VCaP (cell line): ENCODE results near the gene SLC2A9.

Experiments
- H3K27ac ChIP-seq: fragments of 450-650 bp; 2 replicates; pipeline ENCODE4 v1.5.1; 2017
- TF ChIP-seq, protein P1 (sequence below): fragments of 450-650 bp; conservative IDR thresholded peaks from 2 replicates; pipeline ENCODE4 v1.5.1; 2017; ENCODE audit warnings: mild to moderate bottlenecking, moderate library complexity

The SLC2A9 gene

DNA sequence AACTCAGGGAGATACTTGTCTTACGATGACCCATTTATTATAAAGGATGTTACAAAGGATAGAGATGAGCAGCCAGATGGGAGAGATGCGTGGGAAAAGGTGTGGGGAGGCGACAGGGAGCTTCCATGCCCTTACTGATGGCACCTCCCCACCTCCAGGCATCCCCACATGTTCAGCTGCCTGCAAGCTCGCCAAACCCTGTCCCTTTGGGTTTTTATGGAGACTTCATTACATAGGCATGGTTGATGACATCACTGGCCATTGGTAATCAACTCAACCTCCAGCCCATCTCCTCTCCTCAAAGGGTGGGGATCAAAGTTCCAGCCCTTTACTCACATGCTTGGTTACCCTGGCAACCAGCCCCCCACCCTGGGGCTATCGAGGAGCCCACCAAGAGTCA is 29.4 kb upstream of the SLC2A9 start:
- H3K27ac ChIP-seq, result no peak overlapping the region
- TF ChIP-seq, protein P1, sequence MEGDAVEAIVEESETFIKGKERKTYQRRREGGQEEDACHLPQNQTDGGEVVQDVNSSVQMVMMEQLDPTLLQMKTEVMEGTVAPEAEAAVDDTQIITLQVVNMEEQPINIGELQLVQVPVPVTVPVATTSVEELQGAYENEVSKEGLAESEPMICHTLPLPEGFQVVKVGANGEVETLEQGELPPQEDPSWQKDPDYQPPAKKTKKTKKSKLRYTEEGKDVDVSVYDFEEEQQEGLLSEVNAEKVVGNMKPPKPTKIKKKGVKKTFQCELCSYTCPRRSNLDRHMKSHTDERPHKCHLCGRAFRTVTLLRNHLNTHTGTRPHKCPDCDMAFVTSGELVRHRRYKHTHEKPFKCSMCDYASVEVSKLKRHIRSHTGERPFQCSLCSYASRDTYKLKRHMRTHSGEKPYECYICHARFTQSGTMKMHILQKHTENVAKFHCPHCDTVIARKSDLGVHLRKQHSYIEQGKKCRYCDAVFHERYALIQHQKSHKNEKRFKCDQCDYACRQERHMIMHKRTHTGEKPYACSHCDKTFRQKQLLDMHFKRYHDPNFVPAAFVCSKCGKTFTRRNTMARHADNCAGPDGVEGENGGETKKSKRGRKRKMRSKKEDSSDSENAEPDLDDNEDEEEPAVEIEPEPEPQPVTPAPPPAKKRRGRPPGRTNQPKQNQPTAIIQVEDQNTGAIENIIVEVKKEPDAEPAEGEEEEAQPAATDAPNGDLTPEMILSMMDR, result no peak

DNA sequence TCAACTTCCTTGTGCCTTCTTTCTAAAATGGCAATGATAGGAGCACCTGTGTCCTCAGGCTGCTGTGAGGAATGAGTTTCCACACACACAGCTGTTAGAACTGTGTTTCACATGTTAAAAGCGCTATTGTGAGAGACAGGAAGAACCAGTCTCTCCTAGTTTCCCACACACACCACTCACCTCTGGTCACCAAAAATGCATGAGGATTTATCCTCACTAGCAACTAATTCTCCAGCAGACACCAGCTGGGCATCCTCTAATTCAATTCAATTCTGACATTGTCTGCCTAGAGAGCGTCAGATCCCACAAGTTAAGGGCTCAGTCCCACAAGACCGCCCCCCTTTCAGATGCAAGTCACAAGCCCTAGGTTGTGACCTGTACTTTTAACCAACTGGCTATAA is 29.0 kb upstream of the SLC2A9 start:
- no peak overlapping the region for H3K27ac ChIP-seq
- TF ChIP-seq, protein P1, result no peak

DNA sequence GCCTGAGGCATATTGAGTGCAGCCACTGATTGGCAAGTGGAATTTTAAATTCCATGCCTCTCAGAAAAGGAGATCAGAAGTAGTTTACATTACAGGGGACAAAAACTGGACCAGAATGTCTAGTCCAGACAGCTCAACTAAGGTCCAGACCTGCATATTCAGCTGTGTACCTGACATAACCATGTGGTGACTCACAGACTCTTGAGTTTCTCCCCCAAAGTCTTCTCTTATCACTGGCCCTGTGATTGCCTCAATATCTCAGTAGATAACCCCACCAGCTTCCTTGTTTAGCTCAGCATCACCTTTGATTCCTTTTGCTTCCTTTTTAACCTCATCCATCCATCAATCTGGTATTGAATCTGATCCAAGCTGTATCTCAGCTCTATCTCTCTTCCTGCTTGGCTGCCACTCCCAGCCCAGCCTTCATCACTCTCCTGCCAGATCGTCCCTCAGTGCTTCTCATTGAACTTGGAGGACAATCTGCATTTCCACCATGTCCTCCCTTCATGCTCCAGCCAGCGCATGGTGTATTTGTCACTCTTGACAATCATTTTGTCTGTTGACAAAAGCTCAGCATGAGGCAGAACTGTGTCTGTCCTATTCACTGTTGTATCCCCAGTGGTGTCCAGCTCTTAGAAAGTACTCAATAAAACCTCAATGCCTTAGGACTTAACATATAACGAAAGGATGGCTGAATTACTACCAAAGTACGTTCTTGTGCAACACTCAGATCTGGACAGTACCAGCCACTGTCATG is 27.8 kb upstream of the SLC2A9 start:
- no peak overlapping the region for H3K27ac ChIP-seq
- TF ChIP-seq, protein P1, result no peak

DNA sequence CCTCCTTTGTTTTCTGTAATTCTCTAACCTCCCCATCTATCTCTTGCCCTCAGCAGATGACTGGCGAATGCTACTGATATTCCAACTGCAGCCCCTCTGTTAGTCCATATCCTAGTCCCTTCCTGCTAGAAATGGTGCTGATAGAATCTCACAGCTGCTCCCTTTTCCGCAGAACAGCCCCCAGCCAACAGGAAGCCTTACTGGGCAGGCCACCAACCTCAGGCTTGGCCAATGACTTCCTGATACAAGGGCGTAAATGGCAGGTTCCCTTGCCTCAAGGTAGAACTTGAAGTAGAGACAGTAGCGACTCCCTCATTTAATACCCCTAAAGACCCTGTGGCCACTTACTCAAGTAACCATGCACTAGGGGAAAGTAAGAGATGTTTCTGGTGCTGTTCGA is 26.7 kb upstream of the SLC2A9 start:
- TF ChIP-seq, protein P1, result no peak
- no peak overlapping the region for H3K27ac ChIP-seq

DNA sequence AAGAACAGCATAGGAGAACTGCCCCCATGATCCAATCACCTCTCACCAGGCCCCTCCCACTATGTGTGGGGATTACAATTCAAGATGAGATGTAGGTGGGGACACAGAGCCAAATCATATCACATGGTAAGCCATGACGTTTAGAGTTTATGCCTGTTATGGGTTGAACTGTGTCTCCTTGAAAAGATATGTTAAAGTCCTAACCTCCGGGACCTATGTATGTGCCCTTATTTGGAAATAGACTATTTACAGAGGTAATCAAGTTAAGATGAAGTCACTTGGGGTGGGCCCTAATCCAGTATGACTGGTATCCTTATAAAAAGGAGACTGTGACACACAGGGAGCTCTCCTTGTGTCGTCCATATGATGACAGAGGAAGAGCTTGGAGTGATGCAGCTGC is 25.2 kb upstream of the SLC2A9 start:
- TF ChIP-seq, protein P1, result no peak
- H3K27ac ChIP-seq, result no peak overlapping the region

DNA sequence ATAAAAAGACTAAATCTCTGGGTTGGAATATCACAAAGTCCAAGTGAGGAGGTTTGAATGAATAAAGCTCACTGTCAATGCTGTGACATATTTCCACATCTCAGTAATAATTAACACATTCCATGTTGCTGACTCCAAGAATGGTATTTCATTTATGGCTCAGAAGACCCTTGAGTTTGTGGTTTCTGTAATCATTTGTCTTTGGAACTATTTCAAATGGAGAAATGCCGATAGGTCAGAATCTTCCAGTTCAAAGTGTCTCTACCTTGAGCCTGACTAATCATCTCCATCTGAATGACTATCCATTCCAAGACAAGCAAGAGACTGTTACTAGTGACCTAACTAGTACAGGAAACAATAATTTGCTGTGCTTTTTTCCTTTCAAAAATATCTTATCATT is 24.2 kb upstream of the SLC2A9 start:
- H3K27ac ChIP-seq, result peak overlapping the region; percentile 45
- TF ChIP-seq, protein P1, result no peak

DNA sequence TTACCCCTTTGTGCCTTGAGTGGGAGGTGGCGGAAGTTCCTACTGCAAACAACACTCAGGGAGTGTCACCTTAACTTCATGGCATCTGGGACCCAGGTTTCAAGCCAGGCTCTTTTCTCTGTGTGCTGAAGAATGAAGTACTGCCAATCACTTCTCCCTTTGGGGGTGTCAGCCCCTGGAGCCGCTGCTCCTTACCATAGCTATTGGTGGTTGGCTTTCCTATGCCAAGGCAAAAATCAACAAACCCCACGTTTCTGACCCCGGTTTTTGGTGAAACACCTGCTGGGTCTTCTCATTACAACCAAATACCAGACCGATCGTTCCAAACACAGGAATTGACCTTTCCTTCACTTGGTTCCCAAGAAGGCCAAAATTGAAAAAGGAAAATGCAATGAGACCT is 19.7 kb upstream of the SLC2A9 start:
- no peak overlapping the region for H3K27ac ChIP-seq
- TF ChIP-seq, protein P1, result no peak
